ENCODE measurements around the gene SLC22A3.

The SLC22A3 gene

GRCh38 chr6:160312900-160313299, 35.3 kb upstream of the SLC22A3 start:
- no peak for TF ChIP-seq CTCF (IDR thresholded peaks at IDR 0.05)

- TF ChIP-seq CTCF (IDR thresholded peaks at IDR 0.05), result no peak
Measured at GRCh38 chr6:160315310-160315709, 32.9 kb upstream of the SLC22A3 start.

- TF ChIP-seq CTCF (IDR thresholded peaks at IDR 0.05), result no peak
Measured at GRCh38 chr6:160316261-160316660, 31.9 kb upstream of the SLC22A3 start.

GRCh38 chr6:160319246-160319645, 28.9 kb upstream of the SLC22A3 start:
- TF ChIP-seq CTCF (IDR thresholded peaks at IDR 0.05), result no peak

- no peak for TF ChIP-seq CTCF (IDR thresholded peaks at IDR 0.05)
Measured at GRCh38 chr6:160321729-160322505, 26.3 kb upstream of the SLC22A3 start.

GRCh38 chr6:160327981-160328380, 20.2 kb upstream of the SLC22A3 start:
- no peak for TF ChIP-seq CTCF (IDR thresholded peaks at IDR 0.05)

- no peak for TF ChIP-seq CTCF (IDR thresholded peaks at IDR 0.05)
Measured at GRCh38 chr6:160328447-160328846, 19.7 kb upstream of the SLC22A3 start.

- no peak for TF ChIP-seq CTCF (IDR thresholded peaks at IDR 0.05)
Measured at GRCh38 chr6:160329188-160329587, 19.0 kb upstream of the SLC22A3 start.
